Choroid plexus epithelial cell (primary cell): ENCODE results near the gene IL24.
A peak's percentile ranks its signal among the peaks of the same experiment; 100 is the strongest.
"Not testable (repeated sequence)": the region's sequence is repeated elsewhere in the genome, so short reads cannot be mapped to it uniquely, and the experiment has no call there.

ENCODE experiments used
- DNase-seq: peaks from one replicate; pipeline ENCODE4 v3.0.0-alpha.2; 2010; ENCODE audit warnings: low read depth
- H3K4me3 ChIP-seq: 2 replicates; pipeline ENCODE4 v1.5.1; 2011; ENCODE audit warnings: low read depth, mild to moderate bottlenecking, control low read depth, low read length, moderate library complexity
- CTCF ChIP-seq: conservative IDR thresholded peaks from 2 replicates; pipeline ENCODE4 v1.5.1; 2011; ENCODE audit warnings: low read depth, mild to moderate bottlenecking, control low read depth, inconsistent platforms, low read length, moderate library complexity

Gene IL24

GRCh38 chr1:206918076-206918475 is 20.8 kb downstream of the IL24 start:
- no peak for DNase-seq
- TF ChIP-seq CTCF = no peak
- H3K4me3 ChIP-seq = no peak overlapping the region

- H3K4me3 ChIP-seq = no peak within 1 kb of the TSS
- TF ChIP-seq CTCF = no peak
- DNase-seq = peak; percentile 13
These were observed 24.6 kb downstream of the IL24 start, which contains the start of gene FCMR for GRCh38 chr1:206921772-206922265. TSS of gene FCMR (minus strand) at chr1:206921941. CDS start at chr1:206921854, 87 bp downstream.

DNA sequence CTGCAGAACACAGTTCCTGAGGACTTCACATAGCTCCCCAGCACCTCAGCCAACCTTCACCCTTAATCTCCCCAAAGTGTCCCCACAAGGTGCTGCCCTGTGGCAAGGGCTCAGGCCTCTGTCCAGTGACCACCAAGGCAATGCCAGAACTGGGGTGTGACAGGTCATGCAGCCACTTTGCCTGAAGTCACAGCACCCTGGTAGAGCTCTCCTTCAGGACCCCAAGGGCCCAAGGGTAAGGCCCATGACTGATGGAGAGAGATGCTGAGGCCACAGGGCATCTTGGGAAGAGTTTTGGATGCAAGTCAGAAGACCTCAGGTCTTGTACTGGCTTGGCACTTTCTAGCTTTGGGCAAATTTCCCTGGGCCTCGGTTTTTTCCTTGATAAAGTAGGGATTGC is 25.3 kb downstream of the IL24 start:
- DNase-seq = no peak
- H3K4me3 ChIP-seq = no peak overlapping the region
- no peak for TF ChIP-seq CTCF

- no peak overlapping the region for H3K4me3 ChIP-seq
- DNase-seq = no peak
- TF ChIP-seq CTCF = no peak
These were observed 26.0 kb downstream of the IL24 start for GRCh38 chr1:206923009-206923960.

GRCh38 chr1:206923961-206924557 is 26.8 kb downstream of the IL24 start:
- not testable (repeated sequence) for DNase-seq, H3K4me3 ChIP-seq

DNA sequence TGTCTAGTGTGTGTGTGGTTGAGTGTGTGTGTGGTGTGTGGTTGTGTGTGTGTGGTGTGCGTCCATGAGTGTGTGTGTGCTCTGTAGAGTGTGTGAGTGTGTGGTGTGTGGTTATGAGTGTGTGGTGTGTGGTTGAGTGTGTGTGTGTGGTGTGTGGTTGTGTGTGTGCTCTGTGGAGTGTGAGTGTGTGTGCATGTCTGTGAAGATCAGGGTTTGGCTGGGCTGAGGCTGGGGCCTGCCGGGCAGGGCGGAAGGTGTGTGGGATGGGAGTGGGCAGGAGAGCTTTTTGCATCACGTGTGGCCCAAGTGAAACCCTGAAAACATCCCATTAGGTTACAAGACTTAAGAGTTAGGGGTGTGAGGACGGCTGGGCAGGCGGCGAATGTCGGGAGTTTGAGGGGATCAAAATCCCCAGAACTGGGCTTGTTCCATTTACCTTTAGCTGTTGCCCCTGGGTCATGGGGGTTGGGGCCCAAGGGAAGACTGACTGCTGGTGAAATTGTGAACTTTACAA is 27.4 kb downstream of the IL24 start:
- H3K4me3 ChIP-seq = no peak overlapping the region
- TF ChIP-seq CTCF = no peak
- no peak for DNase-seq

GRCh38 chr1:206925106-206925736 is 28.0 kb downstream of the IL24 start:
- no peak for DNase-seq
- no peak overlapping the region for H3K4me3 ChIP-seq
- no peak for TF ChIP-seq CTCF
